Small intestine (tissue), 7 donors: ENCODE measurements around the gene PPP2R5D. TPM values are rescaled to one million over a fixed set of nuclear protein-coding genes. Genes with fewer than 3 reads are reported as not detected.

ENCODE experiments used
- DNase-seq, 2 donors: peaks; one replicate each; pipeline versions ENCODE4 v3.0.0 to v3.0.0-alpha.2; 2013
- FAIRE-seq: peaks from 2 replicates; lab custom pipeline; 2012; peaks lifted over from hg19 to GRCh38; lab: Jason Lieb, UNC
- H3K27ac ChIP-seq, 3 donors: one replicate each; pipeline ENCODE4 v1.5.1; 2013; ENCODE audit warnings: low read length in 2 of 3, mild to moderate bottlenecking in 2 of 3, control low read depth in 1 of 3, inconsistent platforms in 1 of 3, low read depth in 1 of 3, moderate library complexity in 1 of 3
- H3K27me3 ChIP-seq, 3 donors: one replicate each; pipeline ENCODE4 v1.6.1; 2013; ENCODE audit warnings: low read length in 3 of 3, inconsistent platforms in 1 of 3; ENCODE audit not compliant: control insufficient read depth in 3 of 3, insufficient read depth in 3 of 3
- H3K36me3 ChIP-seq, 3 donors: one replicate each; pipeline ENCODE4 v1.6.1; 2013; ENCODE audit warnings: low read length in 3 of 3, inconsistent platforms in 1 of 3, low read depth in 1 of 3, mild to moderate bottlenecking in 1 of 3, moderate library complexity in 1 of 3; ENCODE audit not compliant: control insufficient read depth in 3 of 3, insufficient read depth in 2 of 3
- H3K4me1 ChIP-seq, 3 donors: one replicate each; pipeline ENCODE4 v1.6.1; 2013; ENCODE audit warnings: low read length in 2 of 3, inconsistent platforms in 1 of 3, low read depth in 1 of 3, mild to moderate bottlenecking in 1 of 3, moderate library complexity in 1 of 3; ENCODE audit not compliant: control insufficient read depth in 3 of 3, insufficient read depth in 2 of 3
- H3K4me3 ChIP-seq, 3 donors: one replicate each; pipeline ENCODE4 v1.5.1; 2013; ENCODE audit warnings: low read length in 3 of 3, control low read depth in 1 of 3, inconsistent platforms in 1 of 3, low read depth in 1 of 3, mild to moderate bottlenecking in 1 of 3, moderate library complexity in 1 of 3
- H3K9me3 ChIP-seq, 2 donors: one replicate each; pipeline ENCODE4 v1.6.1; 2013; ENCODE audit warnings: low read depth in 1 of 2, low read length in 1 of 2; ENCODE audit not compliant: control insufficient read depth in 2 of 2, insufficient read depth in 1 of 2
- WGBS, 3 donors: extraction: QIAGEN DNeasy Blood & Tissue Kit; methylation state at CpG; one replicate each; pipeline ENCODE4 v1.1.7; 2013; 5-methylcytosine and 5-hydroxymethylcytosine counted together
- polyA plus RNA-seq, 4 donors: library from polyadenylated mRNA; stranded (reverse) in 3 of 4; unstranded in 1 of 4; fragments of 200-250 nt in 3 of 4; fragments of 120-200 nt in 1 of 4; gene quantifications; one replicate each; pipeline versions ENCODE4 v1.2.1 to v1.2.3, GENCODE V29; 2013
- donor health status: healthy with polysubstance abuse.
- donor health status: control.
- donor health status: control.
- donor health status: Bipolar disorder and iron deficiency.
- donor health status: healthy.

The PPP2R5D gene
- polyA plus RNA-seq, 4 donors: 44.2 to 96.8 (median 58.1) TPM

DNA sequence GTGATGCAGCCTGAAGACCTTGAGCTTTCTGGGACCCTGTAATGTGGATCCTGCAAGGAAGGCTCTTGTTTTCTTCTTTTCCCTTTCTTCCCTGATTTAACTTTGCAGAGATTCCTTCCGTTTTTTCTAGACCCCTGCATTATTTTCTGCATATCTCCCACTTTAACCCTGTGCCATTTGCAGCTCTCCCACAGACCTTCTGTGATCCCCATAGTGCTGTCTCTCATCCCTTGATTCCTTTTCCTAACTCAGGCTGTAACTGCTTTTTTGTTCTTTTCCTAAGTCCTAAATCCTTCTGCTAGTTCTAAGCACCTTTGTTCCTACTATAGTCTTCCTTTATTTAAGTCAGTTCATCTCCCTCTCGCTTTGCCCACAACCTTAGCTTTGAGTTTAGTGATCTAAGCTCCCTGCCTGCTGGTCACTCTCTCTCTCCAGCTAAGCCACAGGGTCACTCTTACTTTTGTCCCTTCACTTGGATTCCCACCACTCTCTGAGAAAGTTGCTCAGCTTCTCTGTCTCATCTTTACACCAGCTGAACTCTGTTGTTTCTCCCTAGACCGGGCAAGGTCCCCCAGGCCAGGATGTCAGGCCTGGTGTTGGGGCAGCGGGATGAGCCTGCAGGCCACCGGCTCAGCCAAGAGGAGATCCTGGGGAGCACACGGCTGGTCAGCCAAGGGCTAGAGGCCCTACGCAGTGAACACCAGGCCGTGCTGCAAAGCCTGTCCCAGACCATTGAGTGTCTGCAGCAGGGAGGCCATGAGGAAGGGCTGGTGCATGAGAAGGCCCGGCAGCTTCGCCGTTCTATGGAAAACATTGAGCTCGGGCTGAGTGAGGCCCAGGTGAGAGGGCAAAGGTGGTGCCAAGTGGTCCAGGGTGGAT lies 76.6 kb downstream of the PPP2R5D start:
- H3K36me3 ChIP-seq: peaks cover 0 to 59% (median 7%) of the 10 kb centered on the region in 3 donors
- 43 to 74% (median 63%) methylated on average over 12 of the region's 12 CpGs for WGBS, 3 donors
- FAIRE-seq (no peak), DNase-seq (peak in 1 of 2 donors; percentile 15)
- no peaks in the 10 kb centered on the region for H3K27me3 ChIP-seq
- no peaks in the 10 kb centered on the region for H3K9me3 ChIP-seq
- peak overlapping the region; percentile 65 to 96 (median 75) for H3K27ac ChIP-seq
- H3K4me1 ChIP-seq: peaks cover 0 to 31% (median 0%) of the 10 kb centered on the region in 3 donors
- peak overlapping the region in 2 of 3 donors; percentile 72 to 92 for H3K4me3 ChIP-seq

DNA sequence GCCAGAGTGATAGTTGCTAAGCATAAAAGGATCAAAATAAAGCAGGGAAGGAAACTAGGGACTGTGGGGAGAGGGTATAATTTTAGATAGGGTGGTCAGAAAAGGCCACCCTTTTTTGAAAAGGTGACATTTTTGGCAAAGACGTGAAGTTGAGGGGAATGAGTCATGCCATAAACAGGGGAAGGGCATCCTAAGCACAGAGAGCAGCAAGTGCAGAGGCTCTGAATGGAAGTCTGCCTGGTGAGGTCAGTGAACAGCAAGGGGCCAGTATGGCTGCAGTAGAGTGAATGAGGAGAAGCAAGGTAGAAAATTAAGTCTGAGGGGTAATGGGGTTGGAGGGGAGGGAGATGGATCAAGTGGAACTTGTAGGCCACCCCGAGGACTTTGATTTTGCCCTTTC lies 77.5 kb downstream of the PPP2R5D start:
- Histone ChIP-seq H3K4me1 (peaks cover 0 to 31% (median 0%) of the 10 kb centered on the region in 3 donors), H3K27ac (peak overlapping the region in 1 of 3 donors; percentile 96), H3K27me3 (no peaks in the 10 kb centered on the region), H3K9me3 (no peaks in the 10 kb centered on the region), H3K36me3 (peaks cover 0 to 63% (median 15%) of the 10 kb centered on the region in 3 donors), H3K4me3 (peak overlapping the region in 2 of 3 donors; percentile 72 to 92)
- WGBS, 3 donors: 47 to 70% (median 51%) methylated on average over 2 of the region's 2 CpGs
- FAIRE-seq: no peak
- peak in 1 of 2 donors; percentile 14 for DNase-seq

Other genes with a start within 250 kb of the PPP2R5D start
- gene TBCC, start 238.5 kb upstream of the PPP2R5D start, polyA plus RNA-seq: 10 to 100 TPM; 23.8 to 30.0 (median 26.9) TPM
- gene BICRAL, start 202.5 kb upstream of the PPP2R5D start, polyA plus RNA-seq: 10 to 100 TPM in 1 of 4 donors, 1 to 10 TPM in 3; 3.2 to 15.4 (median 4.7) TPM
- 10 to 100 TPM; 23.7 to 90.6 (median 46.5) TPM for gene RPL7L1, start 105.0 kb upstream of the PPP2R5D start, polyA plus RNA-seq
- under 1 TPM in 1 of 4 donors, not detected in 3; 0.06 TPM for gene PTCRA, start 68.5 kb upstream of the PPP2R5D start, polyA plus RNA-seq
- gene CNPY3, start 55.1 kb upstream of the PPP2R5D start, polyA plus RNA-seq: 10 to 100 TPM in 3 of 4 donors, 1 to 10 TPM in 1; 8.7 to 57.3 (median 25.3) TPM
- gene GNMT, start 23.8 kb upstream of the PPP2R5D start, polyA plus RNA-seq: under 1 TPM in 2 of 4 donors, not detected in 2; 0.34 to 0.35 TPM
- 10 to 100 TPM; 17.8 to 51.4 (median 35.9) TPM for gene PEX6, start 5.4 kb upstream of the PPP2R5D start, polyA plus RNA-seq
- gene MEA1, start 29.4 kb downstream of the PPP2R5D start, polyA plus RNA-seq: 10 to 100 TPM; 62.6 to 90.8 (median 74.8) TPM
- 100 to 1,000 TPM in 1 of 4 donors, 10 to 100 TPM in 3; 72.4 to 103 (median 75.3) TPM for gene KLHDC3, start 29.7 kb downstream of the PPP2R5D start, polyA plus RNA-seq
- 10 to 100 TPM; 32.2 to 50.0 (median 42.0) TPM for gene RRP36, start 37.1 kb downstream of the PPP2R5D start, polyA plus RNA-seq
- gene CUL7, start 69.3 kb downstream of the PPP2R5D start, polyA plus RNA-seq: 10 to 100 TPM in 1 of 4 donors, 1 to 10 TPM in 3; 5.7 to 41.8 (median 6.7) TPM
- gene MRPL2, start 74.9 kb downstream of the PPP2R5D start, polyA plus RNA-seq: 100 to 1,000 TPM in 2 of 4 donors, 10 to 100 TPM in 2; 53.4 to 127 (median 90.9) TPM
- gene KLC4, start 75.1 kb downstream of the PPP2R5D start, polyA plus RNA-seq: 100 to 1,000 TPM in 3 of 4 donors, 10 to 100 TPM in 1; 36.3 to 333 (median 206) TPM
- 10 to 100 TPM in 2 of 4 donors, 1 to 10 TPM in 2; 1.1 to 36.5 (median 6.9) TPM for gene PTK7, start 91.7 kb downstream of the PPP2R5D start, polyA plus RNA-seq
- gene SRF, start 186.7 kb downstream of the PPP2R5D start, polyA plus RNA-seq: 10 to 100 TPM in 3 of 4 donors, 1 to 10 TPM in 1; 8.9 to 24.0 (median 16.2) TPM
- gene CUL9, start 197.6 kb downstream of the PPP2R5D start, polyA plus RNA-seq: 10 to 100 TPM; 22.2 to 86.2 (median 52.5) TPM
- gene DNPH1, start 244.9 kb downstream of the PPP2R5D start, polyA plus RNA-seq: 100 to 1,000 TPM; 192 to 370 (median 327) TPM